OCI-LY1 (cell line): ENCODE results near the gene CRTC3.

Experiments used
- EZH2 ChIP-seq: fragments of 200-600 bp; sonication (generic), shearing (Covaris generic); IDR thresholded peaks from 2 replicates; pipeline ENCODE4 v1.8.0; 2017; ENCODE audit warnings: borderline replicate concordance, mixed run types, mild to moderate bottlenecking, antibody characterized with exemption, low read length, moderate library complexity, mixed read lengths
- TF ChIP-seq, protein P1 (sequence below): fragments of 200-600 bp; sonication (generic), shearing (Covaris generic); IDR thresholded peaks from 2 replicates; pipeline ENCODE4 v1.5.1; 2017; ENCODE audit warnings: mild to moderate bottlenecking, antibody characterized with exemption, low read length, moderate library complexity, mixed read lengths

DNA sequence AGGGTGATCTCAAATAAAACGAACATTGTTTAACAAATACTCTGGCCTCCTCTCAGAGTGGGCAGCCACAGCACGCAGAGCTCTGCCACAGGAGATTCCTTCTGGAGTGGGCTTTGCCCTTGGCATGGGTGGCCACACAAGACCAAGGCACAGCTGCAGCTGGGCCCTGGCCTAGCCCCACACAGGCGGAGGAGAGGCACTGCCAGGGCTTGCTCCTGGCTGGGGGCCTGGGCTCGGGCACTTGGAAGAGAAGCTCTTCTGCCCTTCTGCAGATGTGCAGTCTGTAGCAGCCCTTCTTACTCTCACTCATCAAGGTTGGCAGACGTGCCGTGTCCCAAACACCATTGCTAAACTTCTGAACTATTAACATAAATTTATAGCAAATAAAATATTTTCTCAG, 67.2 kb downstream of the CRTC3 start:
- no peak for TF ChIP-seq EZH2
- TF ChIP-seq, protein P1, sequence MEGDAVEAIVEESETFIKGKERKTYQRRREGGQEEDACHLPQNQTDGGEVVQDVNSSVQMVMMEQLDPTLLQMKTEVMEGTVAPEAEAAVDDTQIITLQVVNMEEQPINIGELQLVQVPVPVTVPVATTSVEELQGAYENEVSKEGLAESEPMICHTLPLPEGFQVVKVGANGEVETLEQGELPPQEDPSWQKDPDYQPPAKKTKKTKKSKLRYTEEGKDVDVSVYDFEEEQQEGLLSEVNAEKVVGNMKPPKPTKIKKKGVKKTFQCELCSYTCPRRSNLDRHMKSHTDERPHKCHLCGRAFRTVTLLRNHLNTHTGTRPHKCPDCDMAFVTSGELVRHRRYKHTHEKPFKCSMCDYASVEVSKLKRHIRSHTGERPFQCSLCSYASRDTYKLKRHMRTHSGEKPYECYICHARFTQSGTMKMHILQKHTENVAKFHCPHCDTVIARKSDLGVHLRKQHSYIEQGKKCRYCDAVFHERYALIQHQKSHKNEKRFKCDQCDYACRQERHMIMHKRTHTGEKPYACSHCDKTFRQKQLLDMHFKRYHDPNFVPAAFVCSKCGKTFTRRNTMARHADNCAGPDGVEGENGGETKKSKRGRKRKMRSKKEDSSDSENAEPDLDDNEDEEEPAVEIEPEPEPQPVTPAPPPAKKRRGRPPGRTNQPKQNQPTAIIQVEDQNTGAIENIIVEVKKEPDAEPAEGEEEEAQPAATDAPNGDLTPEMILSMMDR: no peak
